Ascending aorta (tissue), 2 donors: ENCODE data around the gene CFI. TPM values are rescaled to one million over a fixed set of nuclear protein-coding genes. Genes with fewer than 3 reads are reported as not detected.

Source experiments
- DNase-seq, 2 donors: peaks; one replicate each; pipeline ENCODE4 v3.0.0-alpha.2; 2019; ENCODE audit warnings: low spot score in 2 of 2
- H3K27ac ChIP-seq, 2 donors: fragments of 200-600 bp; sonication (generic); one replicate each; pipeline ENCODE4 v1.5.1; 2016 to 2017; ENCODE audit warnings: mild to moderate bottlenecking in 1 of 2
- H3K27me3 ChIP-seq: fragments of 200-600 bp; sonication (generic); one replicate; pipeline ENCODE4 v1.5.1; 2017
- H3K36me3 ChIP-seq, 2 donors: fragments of 200-600 bp; sonication (generic); one replicate each; pipeline ENCODE4 v1.5.1; 2016
- H3K4me1 ChIP-seq, 2 donors: fragments of 200-600 bp; sonication (generic); one replicate each; pipeline ENCODE4 v1.5.1; 2016 to 2017; ENCODE audit warnings: mild to moderate bottlenecking in 1 of 2
- H3K4me3 ChIP-seq, 2 donors: fragments of 200-600 bp; sonication (generic); one replicate each; pipeline ENCODE4 v1.5.1; 2016 to 2017; ENCODE audit warnings: mild to moderate bottlenecking in 1 of 2
- H3K9me3 ChIP-seq, 2 donors: fragments of 200-600 bp; sonication (generic); one replicate each; pipeline ENCODE4 v1.5.1; 2016
- CTCF ChIP-seq, 3 experiments: fragments of 200-600 bp in 2 of 3; fragments of 450-650 bp in 1 of 3; sonication (generic) in 2 of 3; IDR thresholded peaks; one replicate each; pipeline ENCODE4 v1.5.1; 2016 to 2019; ENCODE audit warnings: antibody characterized with exemption in 3 of 3, mild to moderate bottlenecking in 1 of 3, moderate library complexity in 1 of 3
- intact Hi-C: fragments of 100-400 bp; cut with DNase I; formaldehyde crosslinking; loops from one replicate; pipeline ENCODE4 v1.15.1; 2023
- total RNA-seq: library from RNA; depleted of rRNA; stranded (reverse); fragments of >200 nt; gene quantifications from one replicate; pipeline ENCODE4 v1.1.0, GENCODE V29; 2016

CFI gene
- total RNA-seq, 1 donor from 2014 or later = 17.8 TPM

- Histone ChIP-seq H3K9me3 (no peaks in the 10 kb centered on the region), H3K36me3 (no peaks in the 10 kb centered on the region), H3K27ac (no peak overlapping the region), H3K4me1 (no peaks in the 10 kb centered on the region), H3K27me3 (no peaks in the 10 kb centered on the region), H3K4me3 (no peak overlapping the region)
- no peak for TF ChIP-seq CTCF (IDR thresholded peaks at IDR 0.05)
- intact Hi-C loops = no loop called here
- no peak for DNase-seq
These were observed 51.1 kb downstream of the CFI start for GRCh38 chr4:109750652-109751244.

- intact Hi-C loops = no loop called here
- Histone ChIP-seq H3K9me3 (no peaks in the 10 kb centered on the region), H3K4me1 (no peaks in the 10 kb centered on the region), H3K36me3 (no peaks in the 10 kb centered on the region), H3K27ac (no peak overlapping the region), H3K4me3 (no peak overlapping the region), H3K27me3 (no peaks in the 10 kb centered on the region)
- DNase-seq = no peak
- TF ChIP-seq CTCF (IDR thresholded peaks at IDR 0.05) = no peak
These were observed 52.3 kb downstream of the CFI start for GRCh38 chr4:109749388-109750082.

GRCh38 chr4:109748114-109748513 lies 53.7 kb downstream of the CFI start:
- no peak for TF ChIP-seq CTCF (IDR thresholded peaks at IDR 0.05)

GRCh38 chr4:109746728-109747127 lies 55.1 kb downstream of the CFI start:
- intact Hi-C loops = no loop called here
- H3K4me1 ChIP-seq = no peaks in the 10 kb centered on the region
- H3K36me3 ChIP-seq = no peaks in the 10 kb centered on the region
- no peak for TF ChIP-seq CTCF (IDR thresholded peaks at IDR 0.05)
- H3K27ac ChIP-seq = no peak overlapping the region
- no peaks in the 10 kb centered on the region for H3K9me3 ChIP-seq
- H3K4me3 ChIP-seq = no peak overlapping the region
- DNase-seq = no peak
- no peaks in the 10 kb centered on the region for H3K27me3 ChIP-seq

More at GRCh38 chr4:109748114-109748513, 53.7 kb downstream of the CFI start:
- H3K27me3 ChIP-seq = no peaks in the 10 kb centered on the region
- DNase-seq = no peak
- H3K4me3 ChIP-seq = no peak overlapping the region
- no peak overlapping the region for H3K27ac ChIP-seq
- no peaks in the 10 kb centered on the region for H3K4me1 ChIP-seq
- H3K36me3 ChIP-seq = no peaks in the 10 kb centered on the region
- intact Hi-C loops = no loop called here
- H3K9me3 ChIP-seq = no peaks in the 10 kb centered on the region

- no peaks in the 10 kb centered on the region for H3K4me1 ChIP-seq
- no peaks in the 10 kb centered on the region for H3K27me3 ChIP-seq
- no peaks in the 10 kb centered on the region for H3K9me3 ChIP-seq
- intact Hi-C loops = no loop called here
- no peak overlapping the region for H3K4me3 ChIP-seq
- no peak overlapping the region for H3K27ac ChIP-seq
- DNase-seq = no peak
- no peak for TF ChIP-seq CTCF (IDR thresholded peaks at IDR 0.05)
- no peaks in the 10 kb centered on the region for H3K36me3 ChIP-seq
These were observed 56.0 kb downstream of the CFI start for GRCh38 chr4:109745830-109746229.
